ENCODE results near the gene KIAA0930. TPM values are rescaled to one million over a fixed set of nuclear protein-coding genes. Genes with fewer than 3 reads are reported as not detected.

KIAA0930 gene
- total RNA-seq, 2 donors from 2014 or later: 48.5 to 74.0 TPM

GRCh38 chr22:45225732-45226502 is 14.8 kb downstream of the KIAA0930 start:
- intact Hi-C loops (cut with DNase I): no loop called here
- no peak for DNase-seq (ENCODE audit: low spot score)

- no peak for DNase-seq (ENCODE audit: low spot score)
- intact Hi-C loops (cut with DNase I): no loop called here
These were observed 15.5 kb downstream of the KIAA0930 start for GRCh38 chr22:45224988-45225731.

- intact Hi-C loops (cut with DNase I): no loop called here
- no peak for DNase-seq (ENCODE audit: low spot score)
These were observed 16.4 kb downstream of the KIAA0930 start for GRCh38 chr22:45224331-45224730.

- no peak for DNase-seq (ENCODE audit: low spot score)
- intact Hi-C loops (cut with DNase I): no loop called here
These were observed 17.2 kb downstream of the KIAA0930 start for GRCh38 chr22:45223304-45224117.

GRCh38 chr22:45221201-45221600 is 19.5 kb downstream of the KIAA0930 start:
- intact Hi-C loops (cut with DNase I): no loop called here
- DNase-seq (ENCODE audit: low spot score): no peak

- DNase-seq (ENCODE audit: low spot score): no peak
- intact Hi-C loops (cut with DNase I): no loop called here
These were observed 21.7 kb downstream of the KIAA0930 start for GRCh38 chr22:45218976-45219375.

- intact Hi-C loops (cut with DNase I): no loop called here
- no peak for DNase-seq (ENCODE audit: low spot score)
These were observed 22.9 kb downstream of the KIAA0930 start for GRCh38 chr22:45217806-45218205.

- intact Hi-C loops (cut with DNase I): no loop called here
- no peak for DNase-seq (ENCODE audit: low spot score)
These were observed 23.3 kb downstream of the KIAA0930 start for GRCh38 chr22:45217345-45217744.

GRCh38 chr22:45216133-45217003 is 24.3 kb downstream of the KIAA0930 start:
- intact Hi-C loops (cut with DNase I): no loop called here
- DNase-seq (ENCODE audit: low spot score): no peak

- DNase-seq (ENCODE audit: low spot score): peak; percentile 92
- intact Hi-C loops (cut with DNase I): no loop called here
These were observed 27.5 kb downstream of the KIAA0930 start for GRCh38 chr22:45212992-45213751.

- DNase-seq (ENCODE audit: low spot score): peak; percentile 96
- intact Hi-C loops (cut with DNase I): no loop called here
These were observed 28.4 kb downstream of the KIAA0930 start for GRCh38 chr22:45212306-45212709.

GRCh38 chr22:45211848-45212247 is 28.8 kb downstream of the KIAA0930 start:
- no peak for DNase-seq (ENCODE audit: low spot score)
- intact Hi-C loops (cut with DNase I): no loop called here

GRCh38 chr22:45211435-45211834 is 29.3 kb downstream of the KIAA0930 start:
- DNase-seq (ENCODE audit: low spot score): peak; percentile 76

GRCh38 chr22:45210991-45211390 is 29.7 kb downstream of the KIAA0930 start:
- DNase-seq (ENCODE audit: low spot score): peak; percentile 57
- intact Hi-C loops (cut with DNase I): no loop called here

More at GRCh38 chr22:45211435-45211834, 29.3 kb downstream of the KIAA0930 start:
- intact Hi-C loops (cut with DNase I): no loop called here

GRCh38 chr22:45210577-45210976 is 30.1 kb downstream of the KIAA0930 start:
- DNase-seq (ENCODE audit: low spot score): peak; percentile 78
- intact Hi-C loops (cut with DNase I): no loop called here

GRCh38 chr22:45210174-45210573 is 30.5 kb downstream of the KIAA0930 start:
- intact Hi-C loops (cut with DNase I): no loop called here
- peak; percentile 70 for DNase-seq (ENCODE audit: low spot score)

GRCh38 chr22:45208993-45209838 is 31.5 kb downstream of the KIAA0930 start:
- intact Hi-C loops (cut with DNase I): no loop called here
- DNase-seq (ENCODE audit: low spot score): peak; percentile 90

GRCh38 chr22:45208696-45208992 is 32.0 kb downstream of the KIAA0930 start:
- intact Hi-C loops (cut with DNase I): no loop called here
- DNase-seq (ENCODE audit: low spot score): peak; percentile 73
